ENCODE measurements around the gene UBE2S.

Gene UBE2S

DNA sequence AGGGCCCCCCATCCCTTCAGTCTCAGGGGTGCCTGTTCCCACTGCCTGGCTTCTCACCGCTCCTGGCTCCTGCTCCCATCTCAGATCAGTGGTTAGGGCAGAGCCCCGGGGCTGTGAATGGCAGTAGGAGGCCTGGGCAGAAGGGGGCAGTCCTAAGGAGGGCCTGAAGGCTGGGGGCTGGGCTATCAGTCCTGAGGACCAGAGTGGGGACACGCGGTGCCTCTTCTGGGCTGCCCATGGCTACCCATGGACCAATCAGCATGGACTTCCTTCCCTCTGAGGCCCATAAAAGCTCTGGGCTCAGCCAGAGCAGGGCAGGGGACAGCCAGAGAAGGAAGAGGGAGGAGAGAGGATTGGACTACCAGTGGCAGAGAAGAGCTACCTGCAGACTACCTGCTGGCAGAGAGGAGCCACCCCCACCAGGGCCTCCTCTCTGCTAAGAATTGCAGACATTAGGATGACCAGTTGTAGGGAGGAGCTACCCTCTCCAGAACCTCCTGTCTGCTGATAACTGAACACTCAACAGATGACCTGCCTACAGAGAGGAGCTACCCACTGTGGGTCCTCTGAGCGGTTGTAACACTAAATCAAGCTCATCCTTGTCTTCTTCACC is 12.1 kb upstream of the UBE2S start:
- H3K4me2 ChIP-seq (ENCODE audit: low read length, poor library complexity, severe bottlenecking): no peak overlapping the region
- H4K8ac ChIP-seq (ENCODE audit: low read length): no peak overlapping the region
- no peaks in the 10 kb centered on the region for H3K79me1 ChIP-seq (replicated peaks; ENCODE audit: low read length, poor library complexity, severe bottlenecking)
- H2AFZ ChIP-seq (ENCODE audit: low read depth, low read length): no peak overlapping the region
- H3K27me3 ChIP-seq (ENCODE audit: control insufficient read depth in 1 of 2, insufficient read depth in 1 of 2, low read length in 2 of 2): peaks cover 17 to 37% of the 10 kb centered on the region in 2 experiments
- 74% methylated on average over 5 of the region's 5 CpGs for WGBS
- no peak overlapping the region for H4K91ac ChIP-seq (ENCODE audit: low read length)
- H3K18ac ChIP-seq (ENCODE audit: low read depth in 1 of 2, low read length in 2 of 2): no peak overlapping the region
- DNase-seq: no peak
- H3K14ac ChIP-seq (ENCODE audit: low read length in 2 of 2): no peak overlapping the region
- no peak overlapping the region for H2BK12ac ChIP-seq (ENCODE audit: low read length in 2 of 2)
- H3K4ac ChIP-seq (ENCODE audit: low read depth in 1 of 2, low read length in 2 of 2): no peak overlapping the region
- H3K9ac ChIP-seq (ENCODE audit: low read length): no peak overlapping the region
- no peak overlapping the region for H2BK5ac ChIP-seq (ENCODE audit: low read depth, low read length, poor library complexity, severe bottlenecking)
- no peaks in the 10 kb centered on the region for H3K36me3 ChIP-seq (ENCODE audit: control insufficient read depth in 1 of 2, insufficient read depth in 2 of 2, low read depth in 1 of 2, low read length in 2 of 2)
- no peak overlapping the region for H3K23ac ChIP-seq (ENCODE audit: low read length in 2 of 2)
- H3K27ac ChIP-seq (ENCODE audit: low read length, poor library complexity, severe bottlenecking): no peak overlapping the region
- no peaks in the 10 kb centered on the region for H3K4me1 ChIP-seq (ENCODE audit: control insufficient read depth, insufficient read depth, low read depth, low read length)
- H2AK5ac ChIP-seq (ENCODE audit: low read length, severe bottlenecking): no peak overlapping the region
- H3K9me3 ChIP-seq (ENCODE audit: control insufficient read depth, low read length): no peaks in the 10 kb centered on the region
- no peak overlapping the region for H2BK120ac ChIP-seq (ENCODE audit: low read depth, low read length)
- no peak overlapping the region for H3K4me3 ChIP-seq (ENCODE audit: insufficient read depth in 1 of 2, low read depth in 1 of 2, low read length in 2 of 2)
- no peak overlapping the region for H2BK15ac ChIP-seq (ENCODE audit: low read depth, poor library complexity, severe bottlenecking)

DNA sequence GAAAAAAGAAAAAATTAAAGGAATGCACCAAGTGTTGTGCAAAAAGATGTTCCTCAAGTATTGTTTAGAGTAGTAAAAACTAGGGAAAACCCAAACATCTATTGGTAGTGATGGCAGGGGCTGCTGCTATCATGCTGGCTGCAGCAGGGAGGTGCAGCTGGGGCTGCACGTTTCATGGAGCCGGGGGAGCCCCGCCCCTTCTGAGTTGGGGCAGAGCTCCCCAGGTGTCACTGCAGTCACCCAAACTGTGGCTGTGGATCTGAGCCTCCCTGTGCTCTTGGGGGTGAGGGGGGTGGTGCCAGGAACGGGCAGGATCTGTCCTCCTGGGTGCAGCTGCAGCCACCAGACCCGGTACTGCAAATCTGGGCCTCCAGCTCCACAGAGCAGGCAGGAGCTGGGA is 11.5 kb upstream of the UBE2S start:
- no peak for DNase-seq
- Histone ChIP-seq H2AK5ac (ENCODE audit: low read length, severe bottlenecking) (no peak overlapping the region), H3K36me3 (ENCODE audit: control insufficient read depth in 1 of 2, insufficient read depth in 2 of 2, low read depth in 1 of 2, low read length in 2 of 2) (no peaks in the 10 kb centered on the region), H3K14ac (ENCODE audit: low read length in 2 of 2) (no peak overlapping the region), H3K18ac (ENCODE audit: low read depth in 1 of 2, low read length in 2 of 2) (no peak overlapping the region), H3K4ac (ENCODE audit: low read depth in 1 of 2, low read length in 2 of 2) (no peak overlapping the region), H3K23ac (ENCODE audit: low read length in 2 of 2) (no peak overlapping the region), H2BK120ac (ENCODE audit: low read depth, low read length) (no peak overlapping the region), H3K4me3 (ENCODE audit: insufficient read depth in 1 of 2, low read depth in 1 of 2, low read length in 2 of 2) (no peak overlapping the region), H2AFZ (ENCODE audit: low read depth, low read length) (no peak overlapping the region), H4K91ac (ENCODE audit: low read length) (no peak overlapping the region), H2BK15ac (ENCODE audit: low read depth, poor library complexity, severe bottlenecking) (no peak overlapping the region), H3K27ac (ENCODE audit: low read length, poor library complexity, severe bottlenecking) (no peak overlapping the region), H3K4me1 (ENCODE audit: control insufficient read depth, insufficient read depth, low read depth, low read length) (no peaks in the 10 kb centered on the region), H3K9me3 (ENCODE audit: control insufficient read depth, low read length) (no peaks in the 10 kb centered on the region), H4K8ac (ENCODE audit: low read length) (no peak overlapping the region), H3K9ac (ENCODE audit: low read length) (no peak overlapping the region), H2BK12ac (ENCODE audit: low read length in 2 of 2) (no peak overlapping the region), H3K79me1 (replicated peaks; ENCODE audit: low read length, poor library complexity, severe bottlenecking) (no peaks in the 10 kb centered on the region), H3K27me3 (ENCODE audit: control insufficient read depth in 1 of 2, insufficient read depth in 1 of 2, low read length in 2 of 2) (peaks cover 12 to 32% of the 10 kb centered on the region in 2 experiments), H3K4me2 (ENCODE audit: low read length, poor library complexity, severe bottlenecking) (no peak overlapping the region), H2BK5ac (ENCODE audit: low read depth, low read length, poor library complexity, severe bottlenecking) (no peak overlapping the region)
- 79% methylated on average over 5 of the region's 5 CpGs for WGBS

DNA sequence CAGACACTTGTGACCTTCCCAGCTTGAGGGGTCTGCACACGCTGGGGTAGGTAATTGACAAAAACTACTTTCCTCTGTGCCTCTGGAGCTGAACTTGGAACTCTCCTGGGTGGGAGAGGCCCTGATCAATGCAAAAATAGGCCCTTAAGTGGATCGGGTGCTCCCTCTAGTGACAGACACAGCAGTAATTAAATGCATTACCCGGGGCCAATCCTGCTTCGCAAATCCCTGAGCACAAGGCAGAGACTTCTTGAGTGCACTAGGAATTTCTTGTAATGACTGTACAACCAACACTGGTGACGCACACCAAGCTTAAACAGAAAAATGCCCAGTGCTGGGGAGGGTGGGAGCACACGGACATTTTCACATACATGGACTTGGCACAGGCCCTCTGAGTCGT is 10.6 kb upstream of the UBE2S start:
- Histone ChIP-seq H3K27ac (ENCODE audit: low read length, poor library complexity, severe bottlenecking) (no peak overlapping the region), H3K4me1 (ENCODE audit: control insufficient read depth, insufficient read depth, low read depth, low read length) (no peaks in the 10 kb centered on the region), H3K4me2 (ENCODE audit: low read length, poor library complexity, severe bottlenecking) (no peak overlapping the region), H3K4me3 (ENCODE audit: insufficient read depth in 1 of 2, low read depth in 1 of 2, low read length in 2 of 2) (no peak overlapping the region), H3K9ac (ENCODE audit: low read length) (no peak overlapping the region), H3K27me3 (ENCODE audit: control insufficient read depth in 1 of 2, insufficient read depth in 1 of 2, low read length in 2 of 2) (peaks cover 9 to 26% of the 10 kb centered on the region in 2 experiments), H3K23ac (ENCODE audit: low read length in 2 of 2) (no peak overlapping the region), H3K4ac (ENCODE audit: low read depth in 1 of 2, low read length in 2 of 2) (no peak overlapping the region), H4K91ac (ENCODE audit: low read length) (no peak overlapping the region), H2BK12ac (ENCODE audit: low read length in 2 of 2) (no peak overlapping the region), H2BK5ac (ENCODE audit: low read depth, low read length, poor library complexity, severe bottlenecking) (no peak overlapping the region), H3K18ac (ENCODE audit: low read depth in 1 of 2, low read length in 2 of 2) (no peak overlapping the region), H3K9me3 (ENCODE audit: control insufficient read depth, low read length) (no peaks in the 10 kb centered on the region), H2AFZ (ENCODE audit: low read depth, low read length) (no peak overlapping the region), H2BK120ac (ENCODE audit: low read depth, low read length) (no peak overlapping the region), H3K14ac (ENCODE audit: low read length in 2 of 2) (no peak overlapping the region), H3K36me3 (ENCODE audit: control insufficient read depth in 1 of 2, insufficient read depth in 2 of 2, low read depth in 1 of 2, low read length in 2 of 2) (no peaks in the 10 kb centered on the region), H2BK15ac (ENCODE audit: low read depth, poor library complexity, severe bottlenecking) (no peak overlapping the region), H3K79me1 (replicated peaks; ENCODE audit: low read length, poor library complexity, severe bottlenecking) (no peaks in the 10 kb centered on the region), H4K8ac (ENCODE audit: low read length) (no peak overlapping the region), H2AK5ac (ENCODE audit: low read length, severe bottlenecking) (no peak overlapping the region)
- 20% methylated on average over 7 of the region's 7 CpGs for WGBS
- peak; percentile 86 for DNase-seq

DNA sequence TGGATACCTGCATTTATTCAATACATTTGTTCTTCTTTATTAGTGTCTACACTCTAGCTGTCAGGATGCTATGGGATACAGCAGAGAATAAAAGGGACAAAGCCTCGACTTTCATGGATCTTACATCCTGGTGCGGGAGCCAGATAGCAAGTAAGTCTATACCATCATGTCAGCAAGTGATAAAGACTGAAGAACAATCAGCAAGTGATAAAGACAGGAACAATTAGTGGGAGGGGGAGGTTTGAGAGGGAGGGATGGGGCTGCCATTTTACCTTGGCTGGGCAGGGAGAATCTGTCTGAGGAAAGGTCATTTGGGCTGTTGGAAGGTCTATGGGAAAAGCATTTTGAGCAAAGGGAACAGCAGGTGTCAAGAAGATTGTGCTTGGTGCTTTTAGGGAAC is 2.6 kb upstream of the UBE2S start:
- Histone ChIP-seq H2BK12ac (ENCODE audit: low read length in 2 of 2) (no peak overlapping the region), H3K79me1 (replicated peaks; ENCODE audit: low read length, poor library complexity, severe bottlenecking) (no peaks in the 10 kb centered on the region), H2AFZ (ENCODE audit: low read depth, low read length) (no peak overlapping the region), H3K4me2 (ENCODE audit: low read length, poor library complexity, severe bottlenecking) (no peak overlapping the region), H3K4me1 (ENCODE audit: control insufficient read depth, insufficient read depth, low read depth, low read length) (peaks cover 16% of the 10 kb centered on the region), H4K8ac (ENCODE audit: low read length) (no peak overlapping the region), H2BK120ac (ENCODE audit: low read depth, low read length) (no peak overlapping the region), H3K9me3 (ENCODE audit: control insufficient read depth, low read length) (no peaks in the 10 kb centered on the region), H3K27me3 (ENCODE audit: control insufficient read depth in 1 of 2, insufficient read depth in 1 of 2, low read length in 2 of 2) (no peaks in the 10 kb centered on the region), H2BK15ac (ENCODE audit: low read depth, poor library complexity, severe bottlenecking) (no peak overlapping the region), H2AK5ac (ENCODE audit: low read length, severe bottlenecking) (no peak overlapping the region), H3K4me3 (ENCODE audit: insufficient read depth in 1 of 2, low read depth in 1 of 2, low read length in 2 of 2) (no peak overlapping the region), H3K9ac (ENCODE audit: low read length) (no peak overlapping the region), H4K91ac (ENCODE audit: low read length) (no peak overlapping the region), H3K14ac (ENCODE audit: low read length in 2 of 2) (no peak overlapping the region), H3K18ac (ENCODE audit: low read depth in 1 of 2, low read length in 2 of 2) (no peak overlapping the region), H3K36me3 (ENCODE audit: control insufficient read depth in 1 of 2, insufficient read depth in 2 of 2, low read depth in 1 of 2, low read length in 2 of 2) (peaks cover 12 to 16% of the 10 kb centered on the region in 2 experiments), H3K23ac (ENCODE audit: low read length in 2 of 2) (no peak overlapping the region), H3K4ac (ENCODE audit: low read depth in 1 of 2, low read length in 2 of 2) (no peak overlapping the region), H2BK5ac (ENCODE audit: low read depth, low read length, poor library complexity, severe bottlenecking) (no peak overlapping the region), H3K27ac (ENCODE audit: low read length, poor library complexity, severe bottlenecking) (no peak overlapping the region)
- no peak for DNase-seq
- 95% methylated on average over 2 of the region's 2 CpGs for WGBS

All from mesenchymal stem cell (in vitro differentiated cells and primary cell).